ENCODE data around the gene ZNF561.
A peak's percentile ranks its signal among the peaks of the same experiment; 100 is the strongest.

The ZNF561 gene

DNA sequence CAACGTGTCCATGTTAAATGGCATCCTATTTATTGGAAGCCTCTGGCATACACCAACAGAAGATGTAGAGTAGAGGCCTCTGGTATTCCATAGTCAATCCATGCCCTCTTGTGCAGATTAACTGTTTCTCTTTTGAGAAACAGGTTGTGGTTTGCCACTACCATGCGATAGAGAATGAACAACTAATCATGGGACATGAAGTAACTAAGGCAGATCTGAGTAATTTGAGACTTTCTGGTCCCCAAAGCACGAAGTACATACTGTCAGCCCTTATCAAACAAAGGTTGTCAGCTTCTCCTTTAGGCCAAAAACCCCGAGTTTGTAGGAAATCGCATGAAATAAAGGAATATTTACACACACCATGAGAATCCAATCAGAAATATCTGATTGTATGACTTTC is 40.3 kb downstream of the ZNF561 start:
- no peak for DNase-seq (ENCODE audit: low spot score)

DNA sequence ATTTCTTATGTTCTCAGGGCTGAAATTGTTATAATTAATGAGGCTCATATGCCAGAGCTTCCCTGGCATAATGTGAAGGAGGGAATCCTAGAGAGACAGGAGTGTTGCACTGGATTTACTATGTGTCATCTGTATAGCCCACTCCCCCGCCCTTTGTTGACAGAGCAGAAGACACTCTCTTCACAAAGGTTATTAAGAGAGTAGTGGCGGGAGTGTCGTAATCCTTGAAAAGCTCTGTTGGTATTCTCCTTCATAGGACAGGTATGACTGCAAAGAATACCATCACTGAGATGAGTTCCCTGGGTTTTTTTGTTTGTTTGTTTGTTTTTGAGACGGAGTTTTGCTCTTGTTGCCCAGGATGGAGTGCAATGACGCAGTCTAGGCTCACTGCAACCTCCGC is 50.8 kb downstream of the ZNF561 start:
- DNase-seq (ENCODE audit: low spot score): no peak

DNA sequence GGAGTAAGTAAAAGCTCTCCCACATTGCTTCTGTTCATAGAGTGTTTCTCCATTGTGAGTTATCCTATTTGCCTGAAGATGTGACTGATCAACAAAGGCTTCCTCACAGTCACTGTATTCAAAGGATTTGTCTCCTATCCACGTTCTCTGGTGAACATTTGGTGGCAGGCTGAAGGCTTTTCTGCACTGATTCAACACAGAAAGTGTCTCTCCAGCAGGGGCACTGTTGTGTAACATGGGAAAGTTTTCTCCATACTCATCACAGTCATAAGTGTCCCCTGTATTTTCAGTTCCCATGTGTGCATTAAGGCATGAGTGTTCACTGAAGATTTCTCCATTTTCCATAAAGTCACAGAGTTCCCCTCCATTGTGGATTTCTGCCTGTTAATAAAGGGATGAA is 54.3 kb downstream of the ZNF561 start:
- DNase-seq (ENCODE audit: low spot score): peak; percentile 68

DNA sequence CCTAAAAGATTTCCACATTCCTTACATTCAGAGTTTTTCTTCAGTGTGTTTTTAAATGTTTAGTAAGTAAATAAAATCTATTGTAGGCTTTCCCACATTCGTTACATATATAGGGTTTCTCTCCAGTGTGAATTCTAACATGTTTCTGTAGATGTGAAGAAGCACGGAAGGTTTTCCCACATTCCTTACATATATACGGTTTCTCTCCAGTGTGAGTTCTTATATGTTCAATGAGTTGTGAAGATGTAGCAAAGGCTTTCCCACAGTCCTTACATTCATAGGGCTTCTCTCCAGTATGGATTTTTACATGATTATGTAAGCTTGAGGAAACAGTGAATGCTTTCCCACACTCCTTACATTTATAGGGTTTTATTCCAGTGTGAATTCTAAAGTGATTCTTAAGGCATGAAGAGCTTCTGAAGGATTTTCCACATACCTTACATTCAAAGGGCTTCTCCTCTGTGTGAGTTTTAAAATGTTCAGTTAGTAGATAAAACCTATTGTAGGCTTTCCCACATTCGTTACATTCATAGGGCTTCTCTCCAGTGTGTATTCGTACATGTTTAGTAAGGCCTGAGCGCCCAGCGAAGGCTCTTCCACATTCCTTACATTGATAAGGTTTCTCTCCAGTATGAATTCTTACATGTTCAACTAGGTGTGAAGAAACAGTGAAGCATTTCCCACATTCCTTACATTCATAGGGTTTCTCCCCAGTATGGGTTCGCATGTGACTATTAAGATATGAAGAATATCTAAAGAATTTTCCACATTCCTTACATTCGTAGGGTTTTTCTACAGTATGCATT is 54.9 kb downstream of the ZNF561 start:
- DNase-seq (ENCODE audit: low spot score): no peak

All from RKO (cell line).